ENCODE results near the gene NAP1L3. TPM values are rescaled to one million over a fixed set of nuclear protein-coding genes. Genes with fewer than 3 reads are reported as not detected.

Gene NAP1L3, protein sequence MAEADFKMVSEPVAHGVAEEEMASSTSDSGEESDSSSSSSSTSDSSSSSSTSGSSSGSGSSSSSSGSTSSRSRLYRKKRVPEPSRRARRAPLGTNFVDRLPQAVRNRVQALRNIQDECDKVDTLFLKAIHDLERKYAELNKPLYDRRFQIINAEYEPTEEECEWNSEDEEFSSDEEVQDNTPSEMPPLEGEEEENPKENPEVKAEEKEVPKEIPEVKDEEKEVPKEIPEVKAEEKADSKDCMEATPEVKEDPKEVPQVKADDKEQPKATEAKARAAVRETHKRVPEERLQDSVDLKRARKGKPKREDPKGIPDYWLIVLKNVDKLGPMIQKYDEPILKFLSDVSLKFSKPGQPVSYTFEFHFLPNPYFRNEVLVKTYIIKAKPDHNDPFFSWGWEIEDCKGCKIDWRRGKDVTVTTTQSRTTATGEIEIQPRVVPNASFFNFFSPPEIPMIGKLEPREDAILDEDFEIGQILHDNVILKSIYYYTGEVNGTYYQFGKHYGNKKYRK
- not detected in 2 replicates for total RNA-seq (2014; rRNA removed; shearing (Covaris generic); ENCODE audit: low replicate concordance)

DNA sequence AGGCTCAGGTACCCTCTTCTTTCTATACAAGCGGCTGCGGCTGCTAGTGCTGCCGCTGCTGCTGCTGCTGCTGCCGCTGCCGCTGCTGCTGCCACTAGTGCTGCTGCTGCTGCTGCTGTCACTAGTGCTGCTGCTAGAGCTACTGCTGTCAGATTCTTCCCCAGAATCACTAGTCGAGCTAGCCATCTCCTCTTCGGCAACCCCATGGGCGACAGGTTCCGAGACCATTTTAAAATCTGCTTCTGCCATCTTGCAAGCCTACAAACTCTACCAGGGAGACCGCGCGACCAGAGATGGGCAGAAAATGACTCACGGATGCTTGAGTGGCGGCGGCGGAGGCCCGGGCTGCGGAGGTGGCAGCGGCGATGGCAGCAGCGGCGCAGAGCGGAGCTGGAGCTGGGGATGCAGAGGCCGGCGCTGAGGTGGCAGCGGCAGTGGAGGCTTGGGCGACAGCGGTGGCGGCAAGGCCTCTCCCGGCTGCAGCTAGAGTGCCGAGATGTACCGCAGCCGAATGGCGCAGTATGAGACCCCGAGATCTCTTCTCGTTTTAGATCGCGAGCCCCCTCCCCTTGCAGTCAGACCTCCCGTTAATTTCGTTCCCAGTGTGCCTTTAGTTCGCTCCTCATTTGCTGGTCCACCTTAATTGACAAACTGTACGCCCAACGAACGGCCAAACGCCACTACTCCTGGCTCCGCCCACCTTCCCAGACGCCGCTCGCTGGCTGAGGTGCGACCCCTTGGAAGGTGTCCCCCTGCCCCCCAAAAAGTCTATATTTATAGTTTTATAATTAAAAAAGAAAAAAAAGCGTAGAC is at the start of gene NAP1L3:
Gene NAP1L3, minus strand, starts transcription at position 523 of the 813 bp plus-strand sequence. Its CDS starts 274 bp downstream, at position 249.
- peaks cover 33% of the 10 kb centered on the region for H3K9me3 ChIP-seq (ENCODE audit: low read length)
- DNase-seq, result no peak
- H3K4me2 ChIP-seq (ENCODE audit: low read depth, low read length, poor library complexity, severe bottlenecking), result no peak within 1 kb of the TSS
- H3K9ac ChIP-seq (ENCODE audit: low read length), result no peak within 1 kb of the TSS
- no peaks in the 10 kb centered on the region for H3K79me2 ChIP-seq (ENCODE audit: low read length)
- no peaks in the 10 kb centered on the region for H3K4me1 ChIP-seq (ENCODE audit: low read length)
- H3K27me3 ChIP-seq (ENCODE audit: low read length), result no peaks in the 10 kb centered on the region
- no peak within 1 kb of the TSS for H3K27ac ChIP-seq (ENCODE audit: low read length)
- H3K4me3 ChIP-seq (ENCODE audit: low read length), result no peak within 1 kb of the TSS
- H3K9me2 ChIP-seq (replicated peaks; ENCODE audit: insufficient read depth, low read length), result no peaks in the 10 kb centered on the region
- no peaks in the 10 kb centered on the region for H3K36me3 ChIP-seq (ENCODE audit: insufficient read depth, low read length)
- no peaks in the 10 kb centered on the region for H4K20me1 ChIP-seq (ENCODE audit: insufficient read depth, low read depth, low read length)
- no peak within 1 kb of the TSS for H2AFZ ChIP-seq (ENCODE audit: low read length)

GRCh38 chrX:93711076-93711475 is 37.7 kb upstream of the NAP1L3 start:
- Histone ChIP-seq H3K79me2 (ENCODE audit: low read length) (no peaks in the 10 kb centered on the region), H2AFZ (ENCODE audit: low read length) (no peak overlapping the region), H3K9me2 (replicated peaks; ENCODE audit: insufficient read depth, low read length) (no peaks in the 10 kb centered on the region), H3K9ac (ENCODE audit: low read length) (no peak overlapping the region), H3K27me3 (ENCODE audit: low read length) (no peaks in the 10 kb centered on the region), H3K27ac (ENCODE audit: low read length) (no peak overlapping the region), H3K36me3 (ENCODE audit: insufficient read depth, low read length) (no peaks in the 10 kb centered on the region), H4K20me1 (ENCODE audit: insufficient read depth, low read depth, low read length) (no peaks in the 10 kb centered on the region), H3K4me1 (ENCODE audit: low read length) (no peaks in the 10 kb centered on the region), H3K9me3 (ENCODE audit: low read length) (peaks cover 27% of the 10 kb centered on the region), H3K4me2 (ENCODE audit: low read depth, low read length, poor library complexity, severe bottlenecking) (no peak overlapping the region), H3K4me3 (ENCODE audit: low read length) (no peak overlapping the region)
- no peak for DNase-seq

- no peaks in the 10 kb centered on the region for H3K27me3 ChIP-seq (ENCODE audit: low read length)
- H3K4me3 ChIP-seq (ENCODE audit: low read length), result no peak overlapping the region
- no peaks in the 10 kb centered on the region; the same call in 1 of the 2 replicates for H3K36me3 ChIP-seq (ENCODE audit: insufficient read depth, low read length)
- no peak overlapping the region for H3K4me2 ChIP-seq (ENCODE audit: low read depth, low read length, poor library complexity, severe bottlenecking)
- H4K20me1 ChIP-seq (ENCODE audit: insufficient read depth, low read depth, low read length), result no peaks in the 10 kb centered on the region
- peaks cover 46% of the 10 kb centered on the region for H3K9me3 ChIP-seq (ENCODE audit: low read length)
- no peaks in the 10 kb centered on the region for H3K4me1 ChIP-seq (ENCODE audit: low read length)
- no peak overlapping the region for H3K27ac ChIP-seq (ENCODE audit: low read length)
- no peaks in the 10 kb centered on the region for H3K9me2 ChIP-seq (replicated peaks; ENCODE audit: insufficient read depth, low read length)
- no peak for DNase-seq
- no peak overlapping the region for H2AFZ ChIP-seq (ENCODE audit: low read length)
- no peaks in the 10 kb centered on the region for H3K79me2 ChIP-seq (ENCODE audit: low read length)
- no peak overlapping the region for H3K9ac ChIP-seq (ENCODE audit: low read length)
Measured at GRCh38 chrX:93703701-93704100, 30.3 kb upstream of the NAP1L3 start.

DNA sequence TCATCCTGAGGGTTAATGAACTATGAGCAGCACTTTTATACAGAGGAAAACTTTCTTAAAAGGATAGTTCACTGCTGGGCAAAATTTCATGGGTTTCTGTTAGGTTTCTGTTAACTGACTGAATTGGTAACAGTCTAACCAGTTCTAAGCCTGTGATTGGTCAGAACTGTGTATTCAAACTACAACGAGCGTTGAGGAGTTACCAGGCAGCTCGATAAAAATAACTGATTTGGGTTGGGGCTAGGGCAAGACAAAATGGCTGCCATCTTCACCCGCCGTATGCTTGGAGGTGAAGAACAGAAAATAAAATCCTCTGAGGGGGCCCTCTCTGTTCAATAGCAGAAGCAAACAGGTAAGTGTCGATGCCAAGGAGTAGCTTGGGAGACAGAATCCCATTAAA is 22.6 kb upstream of the NAP1L3 start:
- peaks cover 28% of the 10 kb centered on the region for H3K9me3 ChIP-seq (ENCODE audit: low read length)
- no peaks in the 10 kb centered on the region for H3K27me3 ChIP-seq (ENCODE audit: low read length)
- H3K27ac ChIP-seq (ENCODE audit: low read length), result no peak overlapping the region
- no peaks in the 10 kb centered on the region for H3K79me2 ChIP-seq (ENCODE audit: low read length)
- H3K36me3 ChIP-seq (ENCODE audit: insufficient read depth, low read length), result no peaks in the 10 kb centered on the region; the same call in 1 of the 2 replicates
- no peak overlapping the region for H3K9ac ChIP-seq (ENCODE audit: low read length)
- H2AFZ ChIP-seq (ENCODE audit: low read length), result no peak overlapping the region
- DNase-seq, result no peak
- H3K9me2 ChIP-seq (replicated peaks; ENCODE audit: insufficient read depth, low read length), result no peaks in the 10 kb centered on the region
- H4K20me1 ChIP-seq (ENCODE audit: insufficient read depth, low read depth, low read length), result no peaks in the 10 kb centered on the region
- H3K4me3 ChIP-seq (ENCODE audit: low read length), result no peak overlapping the region
- no peaks in the 10 kb centered on the region for H3K4me1 ChIP-seq (ENCODE audit: low read length)
- H3K4me2 ChIP-seq (ENCODE audit: low read depth, low read length, poor library complexity, severe bottlenecking), result no peak overlapping the region

- Histone ChIP-seq H2AFZ (ENCODE audit: low read length) (no peak within 1 kb of the TSS), H3K4me3 (ENCODE audit: low read length) (no peak within 1 kb of the TSS), H3K9ac (ENCODE audit: low read length) (no peak within 1 kb of the TSS), H3K79me2 (ENCODE audit: low read length) (no peaks in the 10 kb centered on the region), H3K4me2 (ENCODE audit: low read depth, low read length, poor library complexity, severe bottlenecking) (no peak within 1 kb of the TSS), H3K9me2 (replicated peaks; ENCODE audit: insufficient read depth, low read length) (no peaks in the 10 kb centered on the region), H3K27ac (ENCODE audit: low read length) (no peak within 1 kb of the TSS), H3K27me3 (ENCODE audit: low read length) (no peaks in the 10 kb centered on the region), H3K9me3 (ENCODE audit: low read length) (peaks cover 31% of the 10 kb centered on the region), H4K20me1 (ENCODE audit: insufficient read depth, low read depth, low read length) (no peaks in the 10 kb centered on the region), H3K36me3 (ENCODE audit: insufficient read depth, low read length) (no peaks in the 10 kb centered on the region), H3K4me1 (ENCODE audit: low read length) (no peaks in the 10 kb centered on the region)
- no peak for DNase-seq
Measured at GRCh38 chrX:93673869-93674271, 492 bp upstream of the NAP1L3 start, which contains the start of gene FAM133A. TSS of gene FAM133A (plus strand) at chrX:93674206. CDS start at chrX:93709420, 35,214 bp downstream.

GRCh38 chrX:93660575-93660974 is 12.8 kb downstream of the NAP1L3 start:
- H3K4me1 ChIP-seq (ENCODE audit: low read length), result no peaks in the 10 kb centered on the region
- H3K9me2 ChIP-seq (replicated peaks; ENCODE audit: insufficient read depth, low read length), result no peaks in the 10 kb centered on the region
- no peak for DNase-seq
- no peaks in the 10 kb centered on the region for H4K20me1 ChIP-seq (ENCODE audit: insufficient read depth, low read depth, low read length)
- H3K9ac ChIP-seq (ENCODE audit: low read length), result no peak overlapping the region
- no peaks in the 10 kb centered on the region for H3K27me3 ChIP-seq (ENCODE audit: low read length)
- no peak overlapping the region for H3K4me2 ChIP-seq (ENCODE audit: low read depth, low read length, poor library complexity, severe bottlenecking)
- H2AFZ ChIP-seq (ENCODE audit: low read length), result no peak overlapping the region
- H3K36me3 ChIP-seq (ENCODE audit: insufficient read depth, low read length), result no peaks in the 10 kb centered on the region
- H3K9me3 ChIP-seq (ENCODE audit: low read length), result peaks cover 18% of the 10 kb centered on the region
- H3K4me3 ChIP-seq (ENCODE audit: low read length), result no peak overlapping the region
- H3K27ac ChIP-seq (ENCODE audit: low read length), result no peak overlapping the region
- no peaks in the 10 kb centered on the region for H3K79me2 ChIP-seq (ENCODE audit: low read length)

- H4K20me1 ChIP-seq (ENCODE audit: insufficient read depth, low read depth, low read length), result no peaks in the 10 kb centered on the region
- no peaks in the 10 kb centered on the region for H3K79me2 ChIP-seq (ENCODE audit: low read length)
- H2AFZ ChIP-seq (ENCODE audit: low read length), result no peak overlapping the region
Measured at GRCh38 chrX:93649381-93649780, 24.0 kb downstream of the NAP1L3 start.

GRCh38 chrX:93637591-93637990 is 35.8 kb downstream of the NAP1L3 start:
- H3K27me3 ChIP-seq (ENCODE audit: low read length), result no peaks in the 10 kb centered on the region
- no peak overlapping the region for H3K4me3 ChIP-seq (ENCODE audit: low read length)
- no peaks in the 10 kb centered on the region for H3K4me1 ChIP-seq (ENCODE audit: low read length)

More at GRCh38 chrX:93649381-93649780, 24.0 kb downstream of the NAP1L3 start:
- H3K9ac ChIP-seq (ENCODE audit: low read length), result no peak overlapping the region
- H3K9me2 ChIP-seq (replicated peaks; ENCODE audit: insufficient read depth, low read length), result no peaks in the 10 kb centered on the region
- H3K27ac ChIP-seq (ENCODE audit: low read length), result no peak overlapping the region
- no peak overlapping the region for H3K4me3 ChIP-seq (ENCODE audit: low read length)
- no peaks in the 10 kb centered on the region for H3K36me3 ChIP-seq (ENCODE audit: insufficient read depth, low read length)
- H3K9me3 ChIP-seq (ENCODE audit: low read length), result peaks cover 24% of the 10 kb centered on the region
- no peak overlapping the region for H3K4me2 ChIP-seq (ENCODE audit: low read depth, low read length, poor library complexity, severe bottlenecking)
- no peak for DNase-seq
- no peaks in the 10 kb centered on the region for H3K4me1 ChIP-seq (ENCODE audit: low read length)
- no peaks in the 10 kb centered on the region for H3K27me3 ChIP-seq (ENCODE audit: low read length)

More at GRCh38 chrX:93637591-93637990, 35.8 kb downstream of the NAP1L3 start:
- H3K9ac ChIP-seq (ENCODE audit: low read length), result no peak overlapping the region
- no peak overlapping the region for H2AFZ ChIP-seq (ENCODE audit: low read length)
- H3K27ac ChIP-seq (ENCODE audit: low read length), result no peak overlapping the region
- no peaks in the 10 kb centered on the region for H3K36me3 ChIP-seq (ENCODE audit: insufficient read depth, low read length)
- H3K79me2 ChIP-seq (ENCODE audit: low read length), result no peaks in the 10 kb centered on the region
- H3K9me2 ChIP-seq (replicated peaks; ENCODE audit: insufficient read depth, low read length), result no peaks in the 10 kb centered on the region
- no peak overlapping the region for H3K4me2 ChIP-seq (ENCODE audit: low read depth, low read length, poor library complexity, severe bottlenecking)
- no peak for DNase-seq
- no peaks in the 10 kb centered on the region for H4K20me1 ChIP-seq (ENCODE audit: insufficient read depth, low read depth, low read length)
- peaks cover 10% of the 10 kb centered on the region for H3K9me3 ChIP-seq (ENCODE audit: low read length)

Data from Karpas-422 (cell line).